ENCODE data around the gene WIF1. TPM values are rescaled to one million over a fixed set of nuclear protein-coding genes. Genes with fewer than 3 reads are reported as not detected.
A peak's percentile ranks its signal among the peaks of the same experiment; 100 is the strongest.

The WIF1 gene
- total and polyA plus RNA-seq, 7 experiments from 2014 or later = not detected

DNA sequence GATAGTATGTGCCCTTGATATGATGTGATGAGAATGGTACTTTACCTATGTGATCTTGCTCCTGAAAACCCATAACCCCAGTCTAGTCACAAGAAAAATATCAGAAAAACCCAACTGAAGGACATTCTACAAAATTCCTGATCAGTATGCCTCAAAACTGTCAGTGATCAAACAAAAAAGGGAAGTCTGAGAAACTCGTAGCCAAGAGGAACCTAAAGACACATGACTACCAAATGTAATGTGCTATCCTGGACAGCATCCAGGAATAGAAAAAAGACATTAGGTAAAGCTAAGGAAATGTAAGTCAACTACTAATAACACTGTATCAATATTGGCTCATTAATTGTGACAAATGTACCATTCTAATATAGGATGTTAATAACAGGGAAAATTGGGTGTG is 4.1 kb upstream of the WIF1 start:
- Mint-ChIP-seq H3K4me1 (peaks cover 0 to 12% (median 8%) of the 10 kb centered on the region in 7 donors), H3K4me3 (no peak overlapping the region), H3K36me3 (no peaks in the 10 kb centered on the region), H3K27ac (no peak overlapping the region), H3K9me3 (peaks cover 0 to 2% (median 0%) of the 10 kb centered on the region in 11 donors), H3K27me3 (peaks cover 22 to 43% (median 40%) of the 10 kb centered on the region in 5 donors)
- DNase-seq = no peak
- Histone ChIP-seq H3K4me3 (ENCODE audit: low read length) (no peak overlapping the region), H3K36me3 (ENCODE audit: control insufficient read depth in 2 of 3, insufficient read depth in 3 of 3, low read length in 3 of 3) (no peaks in the 10 kb centered on the region), H3K27ac (ENCODE audit: low read depth, low read length) (no peak overlapping the region), H3K9me3 (ENCODE audit: control insufficient read depth in 2 of 3, low read length in 3 of 3) (no peaks in the 10 kb centered on the region), H3K27me3 (ENCODE audit: control insufficient read depth in 2 of 2, insufficient read depth in 2 of 2, low read length in 2 of 2) (peaks cover 0 to 6% of the 10 kb centered on the region in 2 donors), H3K4me1 (ENCODE audit: control insufficient read depth in 2 of 2, insufficient read depth in 2 of 2, low read length in 2 of 2) (no peaks in the 10 kb centered on the region)
- ChIA-PET CTCF (no interaction called here), POLR2A (no interaction called here)
- intact Hi-C loops (cut with micrococcal nuclease) = no loop called here
- no peak for ATAC-seq

DNA sequence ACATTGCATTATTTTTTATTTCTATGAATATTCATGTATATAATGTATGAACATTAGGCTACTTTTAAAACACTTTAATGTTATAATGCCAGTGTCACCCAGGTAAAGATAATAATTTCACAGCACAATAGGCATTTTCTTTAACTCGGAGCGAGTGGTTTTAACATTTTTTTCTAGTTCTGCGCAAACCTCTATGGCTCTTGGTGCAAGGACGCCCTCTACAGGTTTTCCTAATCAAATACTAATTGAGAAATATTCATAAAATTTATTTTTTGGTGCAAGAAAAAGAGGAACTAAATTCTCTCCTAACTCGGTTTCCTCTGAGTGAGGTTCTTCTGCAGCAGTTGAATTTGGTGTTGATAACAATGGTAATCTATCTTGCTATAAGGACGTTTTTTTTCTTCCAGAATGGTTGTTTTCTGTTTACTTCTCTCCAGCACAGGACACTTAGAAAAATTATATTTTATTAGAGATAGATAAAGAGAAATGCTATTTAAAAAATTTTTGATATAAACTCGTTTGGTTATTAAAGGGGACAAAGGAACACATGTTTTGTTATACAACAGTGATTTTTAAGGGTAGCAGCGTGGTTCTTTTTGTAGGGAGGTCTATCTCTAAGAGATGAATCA is 2.4 kb upstream of the WIF1 start:
- Mint-ChIP-seq H3K4me1 (peaks cover 0 to 12% (median 8%) of the 10 kb centered on the region in 7 donors), H3K27me3 (peaks cover 31 to 44% (median 38%) of the 10 kb centered on the region in 5 donors)
- intact Hi-C loops (cut with micrococcal nuclease) = loop anchor here (1.0 to 5.0 kb wide), 5 partner anchors 46 to 326 kb away; partner anchors contain the start of gene LEMD3 (in 1 of the 2)

DNA sequence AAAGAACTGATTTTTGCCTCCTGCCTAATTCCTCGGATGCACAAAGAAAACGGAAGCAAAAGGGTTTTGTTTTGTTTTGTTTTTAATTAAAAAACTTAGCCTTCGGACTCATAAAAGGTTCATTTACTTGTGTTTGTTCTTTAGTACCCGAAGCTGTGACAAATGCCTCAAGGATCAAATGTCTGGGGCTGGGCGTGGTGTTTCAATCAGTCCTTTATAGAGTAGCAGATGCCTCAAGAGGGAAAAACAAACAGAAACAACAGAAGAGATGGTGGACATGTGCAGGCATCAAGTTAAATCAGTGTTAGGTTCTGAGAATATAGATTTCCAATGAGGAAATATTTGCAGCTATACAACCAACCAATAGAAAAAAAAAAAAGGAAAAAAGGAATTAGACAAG is 1.6 kb upstream of the WIF1 start:
- Mint-ChIP-seq H3K4me3 (no peak overlapping the region), H3K27me3 (peaks cover 36 to 46% (median 45%) of the 10 kb centered on the region in 5 donors), H3K9me3 (peaks cover 0 to 2% (median 0%) of the 10 kb centered on the region in 11 donors), H3K4me1 (peaks cover 0 to 12% (median 8%) of the 10 kb centered on the region in 7 donors), H3K27ac (no peak overlapping the region), H3K36me3 (no peaks in the 10 kb centered on the region)
- POLR2A ChIA-PET = no interaction called here
- no peaks in the 10 kb centered on the region for H3K36me3 ChIP-seq (ENCODE audit: control insufficient read depth in 2 of 3, insufficient read depth in 3 of 3, low read length in 3 of 3)
- H3K4me1 ChIP-seq (ENCODE audit: control insufficient read depth in 2 of 2, insufficient read depth in 2 of 2, low read length in 2 of 2) = no peaks in the 10 kb centered on the region
- no peak overlapping the region for H3K27ac ChIP-seq (ENCODE audit: low read depth, low read length)
- CTCF ChIA-PET = no interaction called here
- intact Hi-C loops (cut with micrococcal nuclease) = loop anchor here (1.0 to 5.0 kb wide), 5 partner anchors 47 to 325 kb away; partner anchors contain the start of gene LEMD3 (in 1 of the 2)
- DNase-seq (no peak), ATAC-seq (no peak)
- no peaks in the 10 kb centered on the region for H3K9me3 ChIP-seq (ENCODE audit: control insufficient read depth in 2 of 3, low read length in 3 of 3)
- H3K27me3 ChIP-seq (ENCODE audit: control insufficient read depth in 2 of 2, insufficient read depth in 2 of 2, low read length in 2 of 2) = peaks cover 0 to 6% of the 10 kb centered on the region in 2 donors
- no peak overlapping the region for H3K4me3 ChIP-seq (ENCODE audit: low read length)

More for the DNA sequence above, 2.4 kb upstream of the WIF1 start:
- peak in 1 of 9 donors; percentile 8 for DNase-seq
- Histone ChIP-seq H3K27ac (ENCODE audit: low read depth, low read length) (no peak overlapping the region), H3K9me3 (ENCODE audit: control insufficient read depth in 2 of 3, low read length in 3 of 3) (no peaks in the 10 kb centered on the region), H3K4me3 (ENCODE audit: low read length) (no peak overlapping the region), H3K36me3 (ENCODE audit: control insufficient read depth in 2 of 3, insufficient read depth in 3 of 3, low read length in 3 of 3) (no peaks in the 10 kb centered on the region), H3K4me1 (ENCODE audit: control insufficient read depth in 2 of 2, insufficient read depth in 2 of 2, low read length in 2 of 2) (no peaks in the 10 kb centered on the region), H3K27me3 (ENCODE audit: control insufficient read depth in 2 of 2, insufficient read depth in 2 of 2, low read length in 2 of 2) (peaks cover 0 to 6% of the 10 kb centered on the region in 2 donors)
- Mint-ChIP-seq H3K9me3 (peaks cover 0 to 2% (median 0%) of the 10 kb centered on the region in 11 donors), H3K4me3 (no peak overlapping the region), H3K36me3 (no peaks in the 10 kb centered on the region), H3K27ac (no peak overlapping the region)
- CTCF ChIA-PET = no interaction called here
- no peak for ATAC-seq
- POLR2A ChIA-PET = no interaction called here

DNA sequence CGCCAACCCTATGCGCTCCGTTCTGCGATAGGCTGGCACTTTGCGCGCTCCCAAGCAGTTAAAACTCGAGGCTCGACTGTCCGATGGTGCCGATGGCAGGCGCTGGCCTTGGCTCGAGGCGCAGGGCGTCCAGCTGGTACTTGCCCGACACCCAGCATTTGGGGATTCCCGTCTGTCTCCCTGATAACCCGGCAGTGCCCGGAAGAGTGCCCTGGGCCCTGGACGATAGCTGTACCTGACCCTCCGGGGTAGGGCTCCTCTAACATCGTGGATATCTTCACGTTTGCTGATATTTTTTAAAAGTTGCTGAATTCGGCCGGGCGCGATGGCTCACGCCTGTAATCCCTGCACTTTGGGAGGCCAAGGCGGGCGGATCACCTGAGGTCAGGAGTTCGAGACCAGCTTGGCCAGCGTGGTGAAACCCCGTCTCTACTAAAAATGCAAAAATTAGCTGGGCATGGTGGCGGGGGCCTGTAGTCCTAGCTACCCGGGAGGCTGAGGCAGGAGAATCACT is 908 bp upstream of the WIF1 start:
- ChIA-PET CTCF (no interaction called here), POLR2A (no interaction called here)
- peaks cover 0 to 2% (median 0%) of the 10 kb centered on the region in 11 donors for H3K9me3 Mint-ChIP-seq
- Histone ChIP-seq H3K4me1 (ENCODE audit: control insufficient read depth in 2 of 2, insufficient read depth in 2 of 2, low read length in 2 of 2) (no peaks in the 10 kb centered on the region), H3K36me3 (ENCODE audit: control insufficient read depth in 2 of 3, insufficient read depth in 3 of 3, low read length in 3 of 3) (no peaks in the 10 kb centered on the region), H3K27me3 (ENCODE audit: control insufficient read depth in 2 of 2, insufficient read depth in 2 of 2, low read length in 2 of 2) (peaks cover 0 to 6% of the 10 kb centered on the region in 2 donors), H3K4me3 (ENCODE audit: low read length) (no peak overlapping the region), H3K9me3 (ENCODE audit: control insufficient read depth in 2 of 3, low read length in 3 of 3) (no peaks in the 10 kb centered on the region), H3K27ac (ENCODE audit: low read depth, low read length) (no peak overlapping the region)
- H3K4me3 Mint-ChIP-seq = peak overlapping the region in 9 of 10 donors; percentile 53 to 77 (median 62)
- peaks cover 39 to 53% (median 48%) of the 10 kb centered on the region in 5 donors for H3K27me3 Mint-ChIP-seq
- intact Hi-C loops (cut with micrococcal nuclease) = loop anchor here (2.0 to 5.0 kb wide), 3 partner anchors 110 to 325 kb away; no protein-coding TSS in a partner anchor
- H3K27ac Mint-ChIP-seq = peak overlapping the region in 1 of 9 donors; percentile 62
- DNase-seq (no peak), ATAC-seq (no peak)
- no peaks in the 10 kb centered on the region for H3K36me3 Mint-ChIP-seq
- peaks cover 0 to 12% (median 8%) of the 10 kb centered on the region in 7 donors for H3K4me1 Mint-ChIP-seq

DNA sequence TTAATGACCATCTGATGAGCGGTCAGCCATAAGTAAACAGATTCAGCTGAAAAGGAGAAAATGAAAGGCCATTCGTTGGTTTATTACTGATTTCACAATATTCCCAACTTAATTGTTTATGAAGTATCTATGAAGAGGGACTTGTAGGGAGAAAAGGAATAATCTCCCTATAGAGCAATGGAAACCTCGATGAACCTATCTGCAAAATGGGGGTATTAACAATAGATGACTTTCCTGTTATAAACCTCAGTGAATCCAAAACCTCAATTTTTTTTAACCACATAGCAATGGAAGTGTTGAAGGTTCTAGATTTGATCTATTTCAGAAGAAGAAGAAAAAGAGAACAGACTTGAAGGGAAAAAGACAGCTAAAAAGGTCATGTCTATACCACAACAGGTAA is 2.0 kb downstream of the WIF1 start:
- H3K27me3 Mint-ChIP-seq = peaks cover 41 to 69% (median 61%) of the 10 kb centered on the region in 5 donors
- no peaks in the 10 kb centered on the region for H3K4me1 ChIP-seq (ENCODE audit: control insufficient read depth in 2 of 2, insufficient read depth in 2 of 2, low read length in 2 of 2)
- H3K27me3 ChIP-seq (ENCODE audit: control insufficient read depth in 2 of 2, insufficient read depth in 2 of 2, low read length in 2 of 2) = peaks cover 0 to 6% of the 10 kb centered on the region in 2 donors
- no peak overlapping the region for H3K4me3 ChIP-seq (ENCODE audit: low read length)
- H3K9me3 ChIP-seq (ENCODE audit: control insufficient read depth in 2 of 3, low read length in 3 of 3) = no peaks in the 10 kb centered on the region
- H3K36me3 Mint-ChIP-seq = no peaks in the 10 kb centered on the region
- H3K4me3 Mint-ChIP-seq = no peak overlapping the region
- peaks cover 0 to 12% (median 8%) of the 10 kb centered on the region in 7 donors for H3K4me1 Mint-ChIP-seq
- no peaks in the 10 kb centered on the region for H3K36me3 ChIP-seq (ENCODE audit: control insufficient read depth in 2 of 3, insufficient read depth in 3 of 3, low read length in 3 of 3)
- no peak overlapping the region for H3K27ac ChIP-seq (ENCODE audit: low read depth, low read length)
- DNase-seq (no peak), ATAC-seq (no peak)
- no peak overlapping the region for H3K27ac Mint-ChIP-seq
- POLR2A ChIA-PET = no interaction called here
- CTCF ChIA-PET = no interaction called here
- H3K9me3 Mint-ChIP-seq = peaks cover 0 to 2% (median 0%) of the 10 kb centered on the region in 11 donors
- intact Hi-C loops (cut with micrococcal nuclease) = no loop called here

DNA sequence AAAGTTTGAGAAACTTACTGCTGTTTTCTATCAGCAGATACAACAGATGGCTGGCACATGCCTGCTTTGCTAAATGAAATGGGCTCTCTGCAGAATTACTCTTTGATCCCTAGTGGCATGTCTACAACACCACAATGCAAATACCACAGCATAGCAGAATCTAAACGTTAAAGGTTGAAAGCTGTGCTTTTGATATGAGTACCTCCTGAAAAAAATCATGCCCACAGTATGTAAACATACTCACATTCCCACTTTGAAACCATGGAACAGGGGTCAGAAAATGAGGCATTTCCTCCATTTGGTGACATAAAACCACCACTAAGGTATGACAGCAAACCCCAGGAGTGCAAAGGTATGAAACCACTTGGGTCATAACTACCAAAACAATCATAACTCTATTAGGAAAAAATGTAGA is 7.5 kb downstream of the WIF1 start:
- Histone ChIP-seq H3K27me3 (ENCODE audit: control insufficient read depth in 2 of 2, insufficient read depth in 2 of 2, low read length in 2 of 2) (no peaks in the 10 kb centered on the region), H3K9me3 (ENCODE audit: control insufficient read depth in 2 of 3, low read length in 3 of 3) (no peaks in the 10 kb centered on the region), H3K36me3 (ENCODE audit: control insufficient read depth in 2 of 3, insufficient read depth in 3 of 3, low read length in 3 of 3) (no peaks in the 10 kb centered on the region), H3K4me1 (ENCODE audit: control insufficient read depth in 2 of 2, insufficient read depth in 2 of 2, low read length in 2 of 2) (no peaks in the 10 kb centered on the region), H3K4me3 (ENCODE audit: low read length) (no peak overlapping the region), H3K27ac (ENCODE audit: low read depth, low read length) (no peak overlapping the region)
- peaks cover 27 to 58% (median 44%) of the 10 kb centered on the region in 5 donors for H3K27me3 Mint-ChIP-seq
- intact Hi-C loops (cut with micrococcal nuclease) = no loop called here
- CTCF ChIA-PET = no interaction called here
- ATAC-seq = no peak
- no peaks in the 10 kb centered on the region for H3K36me3 Mint-ChIP-seq
- H3K4me1 Mint-ChIP-seq = peaks cover 0 to 2% (median 0%) of the 10 kb centered on the region in 7 donors
- POLR2A ChIA-PET = no interaction called here
- DNase-seq = no peak
- H3K9me3 Mint-ChIP-seq = peaks cover 0 to 3% (median 0%) of the 10 kb centered on the region in 11 donors
- no peak overlapping the region for H3K4me3 Mint-ChIP-seq
- H3K27ac Mint-ChIP-seq = no peak overlapping the region
